Measurements from ENCODE around the gene MPHOSPH8.

Gene MPHOSPH8, protein sequence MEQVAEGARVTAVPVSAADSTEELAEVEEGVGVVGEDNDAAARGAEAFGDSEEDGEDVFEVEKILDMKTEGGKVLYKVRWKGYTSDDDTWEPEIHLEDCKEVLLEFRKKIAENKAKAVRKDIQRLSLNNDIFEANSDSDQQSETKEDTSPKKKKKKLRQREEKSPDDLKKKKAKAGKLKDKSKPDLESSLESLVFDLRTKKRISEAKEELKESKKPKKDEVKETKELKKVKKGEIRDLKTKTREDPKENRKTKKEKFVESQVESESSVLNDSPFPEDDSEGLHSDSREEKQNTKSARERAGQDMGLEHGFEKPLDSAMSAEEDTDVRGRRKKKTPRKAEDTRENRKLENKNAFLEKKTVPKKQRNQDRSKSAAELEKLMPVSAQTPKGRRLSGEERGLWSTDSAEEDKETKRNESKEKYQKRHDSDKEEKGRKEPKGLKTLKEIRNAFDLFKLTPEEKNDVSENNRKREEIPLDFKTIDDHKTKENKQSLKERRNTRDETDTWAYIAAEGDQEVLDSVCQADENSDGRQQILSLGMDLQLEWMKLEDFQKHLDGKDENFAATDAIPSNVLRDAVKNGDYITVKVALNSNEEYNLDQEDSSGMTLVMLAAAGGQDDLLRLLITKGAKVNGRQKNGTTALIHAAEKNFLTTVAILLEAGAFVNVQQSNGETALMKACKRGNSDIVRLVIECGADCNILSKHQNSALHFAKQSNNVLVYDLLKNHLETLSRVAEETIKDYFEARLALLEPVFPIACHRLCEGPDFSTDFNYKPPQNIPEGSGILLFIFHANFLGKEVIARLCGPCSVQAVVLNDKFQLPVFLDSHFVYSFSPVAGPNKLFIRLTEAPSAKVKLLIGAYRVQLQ

DNA sequence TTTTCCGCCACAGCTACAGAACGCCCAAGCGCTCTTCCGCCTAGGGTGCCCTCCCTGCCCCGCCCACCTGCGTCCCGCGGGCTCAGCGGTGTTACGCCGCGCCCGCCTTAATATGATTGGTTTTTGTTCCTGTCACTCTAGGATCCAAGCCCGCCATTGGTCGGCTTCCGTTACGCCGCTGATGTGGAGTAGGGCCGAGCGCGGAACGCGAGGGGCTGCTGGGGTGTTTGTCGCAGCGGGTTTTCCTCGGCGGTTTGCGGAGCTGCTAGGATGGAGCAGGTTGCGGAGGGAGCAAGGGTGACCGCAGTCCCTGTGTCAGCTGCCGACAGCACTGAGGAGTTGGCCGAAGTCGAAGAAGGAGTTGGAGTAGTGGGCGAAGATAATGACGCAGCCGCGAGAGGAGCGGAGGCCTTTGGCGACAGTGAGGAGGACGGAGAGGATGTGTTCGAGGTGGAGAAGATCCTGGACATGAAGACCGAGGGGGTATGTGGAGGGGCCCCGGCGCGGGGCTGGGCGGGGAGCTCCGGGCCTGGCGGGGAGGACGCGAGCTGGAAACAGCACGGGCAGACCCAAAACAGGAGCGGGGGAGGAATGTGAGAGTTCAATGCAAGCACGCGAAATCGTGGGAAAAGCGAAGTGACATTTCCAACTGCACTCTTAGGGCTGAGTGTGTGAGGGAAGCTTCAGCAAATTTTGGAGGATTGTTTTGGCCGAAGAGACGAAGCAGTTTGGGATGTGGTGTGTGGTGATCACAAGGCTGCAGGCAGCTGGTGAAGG is at the start of gene MPHOSPH8:
Gene MPHOSPH8, plus strand, starts transcription at position 181 of the 777 bp plus-strand sequence. Its CDS starts 90 bp downstream, at position 271.
- DNase-seq (ENCODE audit: low read depth in 2 of 2): peak; percentile 85 to 91

DNA sequence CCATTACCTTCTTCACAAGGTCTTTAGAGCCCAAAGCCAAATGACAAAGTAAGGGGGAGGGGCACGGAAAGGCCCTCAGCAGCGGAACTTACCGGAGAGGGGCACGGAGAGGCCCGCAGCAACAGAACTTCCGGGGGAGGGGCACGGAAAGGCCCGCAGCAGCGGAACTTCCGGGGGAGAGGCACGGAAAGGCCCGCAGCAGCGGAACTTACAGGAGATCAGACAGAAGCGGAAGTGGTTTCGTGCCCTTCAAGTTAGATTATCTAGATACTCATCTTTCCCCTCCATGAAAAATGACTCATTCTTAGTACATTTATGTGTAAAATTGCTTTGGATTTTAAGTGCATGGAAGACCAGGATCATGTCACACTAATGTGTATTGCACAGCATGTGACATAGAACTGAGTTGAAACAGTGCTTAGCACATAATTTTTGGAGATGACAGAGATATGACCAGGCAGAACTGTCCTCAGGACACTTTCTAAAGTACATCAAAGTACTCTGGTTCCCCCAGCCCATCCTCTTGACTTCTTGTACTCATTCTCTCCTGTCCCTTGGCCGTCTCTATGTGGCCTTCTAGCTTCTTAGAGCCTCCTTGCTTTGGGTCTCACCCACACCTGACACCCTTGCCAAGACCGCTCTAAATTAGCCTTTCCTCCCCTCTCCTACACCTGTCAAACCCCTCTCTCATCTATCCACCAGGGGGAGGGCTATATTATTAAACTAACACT is 46.4 kb upstream of the MPHOSPH8 start:
- DNase-seq (ENCODE audit: low read depth in 2 of 2): peak; percentile 67 to 73

DNA sequence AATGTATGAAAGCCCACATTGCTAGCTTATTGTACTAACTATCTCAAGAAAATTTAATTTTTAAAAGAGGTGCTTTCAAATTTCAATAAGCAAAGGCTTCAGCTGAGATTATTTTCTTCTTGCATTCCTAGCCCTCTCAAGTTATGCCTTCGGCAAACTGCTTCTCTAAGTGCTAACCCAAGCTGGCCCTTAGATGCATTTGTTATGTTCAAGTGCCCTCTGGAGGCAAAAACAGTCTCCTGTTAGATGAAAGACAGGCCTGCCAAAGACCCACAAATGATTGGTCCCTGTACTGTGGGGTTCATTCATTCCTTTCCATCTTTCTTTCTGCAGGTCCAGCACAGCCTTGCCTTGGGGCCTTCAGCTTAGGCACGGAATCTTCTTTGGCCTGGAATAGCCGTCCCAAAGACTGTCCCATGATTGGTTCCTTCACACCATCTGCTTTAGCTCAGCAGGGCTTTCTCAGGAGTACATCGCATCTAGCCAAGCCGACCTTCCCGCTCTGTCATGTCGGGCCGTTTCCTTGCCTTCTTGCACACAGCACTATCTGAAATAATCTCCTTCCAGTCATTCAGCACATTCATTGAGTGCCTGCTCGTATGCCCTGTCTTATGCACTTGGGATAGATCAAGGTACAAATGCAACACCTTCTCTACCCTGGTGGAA is 45.7 kb upstream of the MPHOSPH8 start:
- DNase-seq (ENCODE audit: low read depth in 2 of 2): no peak

DNA sequence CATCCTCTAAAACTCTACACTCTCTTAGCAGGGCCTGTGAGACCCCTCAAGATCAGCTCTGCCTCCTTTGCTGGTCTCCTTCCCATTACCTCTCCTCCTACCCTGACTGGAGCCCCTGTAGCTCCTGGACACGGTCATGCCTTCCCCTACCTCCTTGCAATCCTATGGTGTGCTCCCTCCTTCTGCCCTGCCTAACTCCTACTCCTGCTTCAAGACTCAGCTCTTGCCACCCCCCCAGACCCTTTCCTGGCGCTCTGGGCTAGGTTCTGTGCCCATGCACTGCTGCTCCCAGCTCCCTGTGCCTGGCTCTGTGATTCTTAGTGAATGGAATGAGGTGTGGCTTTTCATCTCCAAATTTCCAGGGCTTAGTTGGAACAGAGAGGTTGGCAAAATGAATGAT is 44.1 kb upstream of the MPHOSPH8 start:
- no peak for DNase-seq (ENCODE audit: low read depth in 2 of 2)

DNA sequence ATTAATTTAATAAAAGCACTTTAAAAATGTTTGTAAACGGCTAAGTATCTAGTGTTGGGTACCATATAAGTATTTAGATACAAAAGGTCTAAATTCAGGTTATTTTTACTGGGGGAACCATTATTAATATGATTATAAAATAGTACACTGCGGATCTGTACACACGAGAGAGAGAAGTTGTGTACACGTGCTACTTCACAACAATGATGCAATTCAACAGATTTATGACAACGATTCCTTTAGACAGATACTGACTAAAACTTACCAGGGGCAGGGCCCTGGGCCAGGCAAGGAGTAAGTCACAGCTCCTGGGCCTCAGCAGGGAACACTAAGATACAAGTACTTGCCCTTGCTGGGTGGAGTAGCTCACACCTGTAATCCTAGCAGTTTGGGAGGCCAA is 43.0 kb upstream of the MPHOSPH8 start:
- no peak for DNase-seq (ENCODE audit: low read depth in 2 of 2)

DNA sequence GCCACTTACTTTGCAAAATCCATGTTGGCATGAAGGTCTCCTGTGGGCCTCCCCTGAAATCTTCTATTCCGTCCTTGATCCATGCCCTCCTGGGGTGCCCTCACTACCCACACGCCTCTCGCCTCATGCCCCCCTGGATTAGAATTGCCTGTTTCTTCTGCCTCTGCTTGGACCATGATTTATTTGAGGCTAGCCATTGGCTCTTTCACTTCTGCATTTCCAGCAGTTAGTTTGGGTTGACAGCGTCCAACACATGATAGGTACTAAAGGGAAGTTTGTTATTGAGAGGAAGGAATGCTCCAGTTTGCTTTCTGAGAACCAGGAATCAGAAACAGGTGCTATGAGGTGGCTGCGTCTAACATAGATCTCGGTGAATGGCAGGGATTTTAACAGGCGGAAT is 41.6 kb upstream of the MPHOSPH8 start:
- no peak for DNase-seq (ENCODE audit: low read depth in 2 of 2)

DNA sequence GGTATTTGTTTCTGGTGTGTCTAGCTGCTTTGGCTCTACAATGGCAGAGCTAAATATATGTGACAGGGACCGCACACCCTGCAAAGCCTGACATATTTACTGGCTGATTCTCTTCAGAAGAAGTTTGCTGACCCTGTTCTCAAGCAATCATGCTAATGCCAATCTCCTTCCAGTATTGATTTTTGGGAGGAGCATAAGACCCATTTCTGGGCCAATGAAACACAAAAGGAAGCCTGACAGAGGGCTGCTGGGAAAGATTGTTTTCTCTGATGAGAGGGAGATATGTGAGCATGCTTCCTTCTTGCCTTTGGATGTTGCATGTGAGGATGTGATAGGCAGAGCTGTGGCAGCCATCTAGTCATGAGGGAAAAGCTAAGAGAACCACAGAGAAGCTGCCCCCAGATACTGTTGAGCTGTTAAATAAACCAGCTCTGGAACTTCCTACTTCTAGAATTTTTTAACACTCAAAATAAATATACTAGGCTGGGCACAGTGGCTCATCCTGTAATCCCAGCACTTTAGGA is 40.7 kb upstream of the MPHOSPH8 start:
- DNase-seq (ENCODE audit: low read depth in 2 of 2): no peak

DNA sequence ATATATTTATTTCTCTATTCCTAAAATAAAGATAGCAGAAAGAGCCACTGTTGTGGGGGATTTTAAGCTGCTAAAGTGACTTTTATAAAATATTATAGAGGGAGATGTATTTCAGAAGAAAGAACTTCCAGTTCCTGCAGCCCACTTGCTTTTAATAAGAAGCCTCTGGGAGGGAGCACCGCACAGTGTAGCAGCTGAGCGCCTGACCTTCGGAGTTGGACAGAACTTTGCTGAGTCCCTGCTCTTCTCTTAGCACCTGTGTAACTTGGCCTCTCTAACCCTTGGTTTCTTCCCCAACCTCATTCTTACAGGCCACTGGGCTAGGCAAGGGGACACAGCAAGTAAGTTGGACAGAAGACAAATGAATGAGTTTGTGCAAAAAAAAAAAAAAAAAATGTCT is 37.4 kb upstream of the MPHOSPH8 start:
- no peak for DNase-seq (ENCODE audit: low read depth in 2 of 2)

DNA sequence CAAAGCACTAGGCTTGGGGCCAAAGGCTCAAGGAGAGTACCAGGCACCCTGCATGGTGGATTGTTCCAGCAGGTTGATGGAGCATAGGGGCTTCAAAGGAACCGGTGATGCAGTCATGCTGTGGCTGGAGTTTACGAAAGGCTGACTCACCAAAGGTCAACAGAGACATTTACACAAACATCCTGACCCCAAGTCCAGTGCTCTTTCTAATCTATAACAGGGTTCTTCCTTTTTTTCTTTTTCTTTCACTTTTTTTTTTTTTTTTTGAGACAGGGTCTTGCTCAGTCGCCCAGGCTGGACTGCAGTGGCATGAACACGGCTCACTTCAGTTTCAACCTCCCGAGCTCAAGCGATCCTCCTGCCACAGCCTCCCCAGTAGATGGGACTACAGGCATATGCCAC is 36.5 kb upstream of the MPHOSPH8 start:
- no peak for DNase-seq (ENCODE audit: low read depth in 2 of 2)

DNA sequence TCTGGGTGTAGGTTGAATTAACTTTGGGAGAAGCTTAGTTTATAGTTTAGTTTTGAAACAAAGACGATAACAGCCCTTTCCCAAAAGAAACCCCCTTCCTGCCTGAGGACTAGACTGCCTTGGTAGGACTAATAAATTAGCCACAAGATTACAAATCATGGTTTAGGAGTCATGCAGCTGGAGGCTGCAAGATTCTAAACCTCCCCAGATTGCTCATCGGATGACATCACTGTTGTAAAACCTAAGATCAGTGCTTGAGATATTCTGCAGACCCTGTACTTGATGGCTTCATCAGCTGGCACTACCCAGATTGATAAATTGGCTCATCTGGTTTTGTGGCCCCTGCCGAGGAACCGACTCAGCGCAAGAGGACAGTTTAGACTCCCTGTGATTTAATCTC is 35.9 kb upstream of the MPHOSPH8 start:
- DNase-seq (ENCODE audit: low read depth in 2 of 2): no peak

DNA sequence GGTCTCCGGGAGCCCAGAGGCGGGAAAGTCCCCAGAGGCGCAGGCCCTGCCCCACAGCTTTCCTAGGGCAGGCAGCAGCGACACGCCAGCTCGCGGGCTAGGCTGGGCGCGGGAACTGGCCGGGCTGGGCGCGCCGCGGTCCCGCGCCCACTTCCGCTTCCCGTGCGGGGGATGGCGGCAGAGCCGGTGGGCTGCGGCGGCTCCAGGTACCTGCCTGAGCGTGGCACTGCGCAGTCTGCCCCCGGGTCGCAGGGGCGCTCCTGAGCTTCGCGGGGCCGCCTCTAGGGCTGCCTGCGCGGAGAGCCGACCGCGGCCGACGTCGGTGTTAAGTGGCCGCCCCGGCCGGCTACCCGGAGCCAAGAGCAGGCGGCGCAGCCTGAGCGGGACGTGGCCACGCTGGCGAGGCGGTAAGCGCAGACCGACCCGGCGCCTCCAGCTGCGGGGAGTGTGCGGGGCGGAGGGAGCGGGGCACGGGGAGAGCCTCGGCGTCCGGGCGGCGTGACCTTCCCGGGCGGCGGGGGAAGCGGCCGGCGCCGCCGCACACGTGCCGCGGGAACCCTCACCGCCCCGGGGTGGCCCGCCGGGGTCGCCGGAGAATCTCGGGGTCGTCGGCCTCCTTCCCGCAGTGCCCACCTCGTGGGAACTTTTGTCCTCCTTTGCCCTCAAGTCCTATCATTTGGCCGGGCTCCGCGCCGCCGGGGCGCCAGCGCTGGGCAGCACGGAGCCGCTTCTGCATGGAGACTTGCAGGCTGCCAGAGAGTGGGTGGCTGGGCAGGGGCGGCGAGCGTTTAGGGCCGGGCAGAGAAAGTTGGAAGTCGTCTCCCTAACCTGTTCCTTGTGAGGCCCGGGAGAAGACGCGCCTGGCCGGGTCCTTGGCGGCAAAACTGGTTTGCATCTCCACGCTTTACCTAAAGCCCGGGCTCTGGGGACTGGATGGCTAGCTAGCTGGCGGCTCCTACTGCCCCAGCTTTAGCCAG is 31.4 kb upstream of the MPHOSPH8 start:
- peak in 1 of 2 donors; percentile 20 for DNase-seq (ENCODE audit: low read depth in 2 of 2)

DNA sequence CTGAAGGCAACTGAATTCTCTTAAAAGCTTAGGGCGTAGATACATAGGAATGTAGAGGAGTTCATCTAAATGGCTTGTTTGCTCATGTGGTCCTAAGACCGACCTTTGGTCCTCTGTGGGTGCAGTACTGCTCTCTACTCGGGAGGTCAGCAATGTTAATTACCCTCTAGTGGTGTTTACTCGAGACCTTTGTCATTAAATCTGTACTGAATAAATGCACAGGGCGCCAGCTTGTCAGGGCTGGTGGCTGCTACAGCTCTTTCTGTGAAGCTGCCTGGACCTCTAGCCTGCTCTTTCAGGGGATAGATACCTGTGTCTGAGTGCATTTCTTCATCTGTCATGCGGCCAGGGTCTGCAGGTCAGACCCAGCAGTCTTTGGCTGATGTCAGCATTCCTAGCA is 29.2 kb upstream of the MPHOSPH8 start:
- DNase-seq (ENCODE audit: low read depth in 2 of 2): no peak

DNA sequence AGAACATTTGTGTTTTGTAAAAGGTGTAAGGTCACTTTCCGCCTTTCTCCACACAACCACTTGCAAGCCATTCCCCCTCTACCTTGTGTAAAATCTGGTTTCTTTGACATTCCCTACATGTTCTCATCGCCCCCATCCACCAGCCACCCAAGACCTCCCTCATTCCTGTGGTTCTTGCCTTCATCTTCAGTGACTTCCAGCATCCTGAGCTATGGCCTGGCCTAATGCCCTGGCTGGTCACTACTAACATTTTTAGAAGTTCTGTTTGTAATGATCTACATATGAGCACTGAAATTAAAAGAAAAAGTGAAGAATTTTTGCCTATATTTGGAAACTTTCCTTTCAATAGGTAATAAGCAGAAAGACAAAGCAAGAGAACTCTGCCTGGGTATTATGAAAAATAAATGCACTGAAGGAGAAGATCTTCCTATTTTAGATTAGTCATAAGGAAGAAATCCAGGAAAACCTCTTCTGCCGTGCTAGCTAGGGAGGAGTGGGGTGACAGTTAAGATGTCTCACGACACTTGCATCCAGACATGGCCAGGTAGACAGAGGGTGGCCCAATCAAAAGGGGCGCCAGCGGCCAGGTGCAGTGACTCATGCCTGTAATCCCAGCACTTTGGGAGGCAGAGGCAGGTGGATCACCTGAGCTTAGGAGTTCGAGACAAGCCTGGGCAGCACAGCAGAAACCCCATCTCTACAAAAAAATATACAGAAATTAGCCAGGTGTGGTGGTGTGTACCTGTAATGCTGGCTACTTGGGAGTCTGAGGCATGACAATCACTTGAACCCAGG is 28.1 kb upstream of the MPHOSPH8 start:
- DNase-seq (ENCODE audit: low read depth in 2 of 2): no peak

DNA sequence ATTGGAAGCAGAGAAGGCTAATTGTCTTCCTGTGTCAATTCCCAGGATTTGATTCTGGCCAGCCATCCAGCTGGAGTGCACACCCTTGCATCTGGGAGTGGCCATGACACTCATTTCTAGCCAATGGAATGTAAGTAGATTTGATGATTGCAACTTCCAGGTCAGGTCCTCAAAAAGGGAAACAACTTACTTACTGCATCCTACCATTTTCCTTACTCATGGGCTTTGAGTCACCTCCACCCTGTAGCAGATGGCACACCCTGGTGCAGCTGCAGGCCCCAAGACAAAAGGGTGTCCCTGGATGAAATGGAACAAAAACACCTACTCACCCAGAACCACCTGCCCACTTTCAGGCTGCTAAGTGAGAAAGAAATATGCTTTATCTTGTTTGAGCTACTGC is 27.3 kb upstream of the MPHOSPH8 start:
- no peak for DNase-seq (ENCODE audit: low read depth in 2 of 2)

DNA sequence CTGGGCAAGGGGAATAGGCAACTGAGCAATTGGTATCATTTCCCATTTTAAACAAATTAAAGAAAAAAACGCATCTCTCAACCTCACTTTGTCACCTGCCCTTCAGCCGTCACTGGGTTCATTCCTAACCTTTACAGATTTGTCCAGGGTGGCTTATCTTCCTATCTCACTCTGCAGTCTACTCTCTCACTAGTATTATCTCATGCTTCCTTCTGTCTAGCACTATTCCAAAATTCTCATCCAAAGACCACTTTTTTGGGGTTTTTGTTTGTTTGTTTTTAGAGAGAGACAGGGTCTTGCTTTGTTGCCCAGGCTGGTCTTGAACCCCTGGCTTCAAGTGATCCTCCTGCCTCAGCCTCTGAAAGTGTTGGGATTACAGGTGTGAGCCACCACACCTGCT is 26.7 kb upstream of the MPHOSPH8 start:
- no peak for DNase-seq (ENCODE audit: low read depth in 2 of 2)

DNA sequence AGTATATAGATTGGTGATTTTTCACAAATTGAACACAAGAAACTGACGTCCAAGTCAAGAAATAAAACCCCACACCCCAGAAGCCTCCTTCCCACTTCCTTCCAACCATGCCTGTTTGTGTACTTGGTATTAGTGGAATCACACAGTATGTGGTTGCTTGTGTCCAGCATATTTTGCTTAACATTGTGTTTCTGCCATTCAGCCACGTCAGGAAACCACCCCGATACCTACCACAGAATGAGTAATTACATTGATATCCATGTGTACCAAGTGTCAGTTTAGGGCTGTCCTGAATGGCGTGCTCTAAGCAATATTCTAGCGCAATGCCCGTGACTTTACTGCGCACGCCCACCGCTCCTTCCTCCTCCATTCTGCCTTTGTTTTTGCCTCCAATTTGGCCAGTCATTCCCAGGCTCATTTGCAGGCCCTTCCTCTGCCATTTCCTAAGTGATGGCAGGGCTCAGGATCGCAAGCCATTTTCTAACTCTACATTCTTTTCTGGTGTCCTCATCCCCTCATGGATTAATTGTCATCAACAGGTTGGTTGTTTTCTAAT is 25.9 kb upstream of the MPHOSPH8 start:
- no peak for DNase-seq (ENCODE audit: low read depth in 2 of 2)

DNA sequence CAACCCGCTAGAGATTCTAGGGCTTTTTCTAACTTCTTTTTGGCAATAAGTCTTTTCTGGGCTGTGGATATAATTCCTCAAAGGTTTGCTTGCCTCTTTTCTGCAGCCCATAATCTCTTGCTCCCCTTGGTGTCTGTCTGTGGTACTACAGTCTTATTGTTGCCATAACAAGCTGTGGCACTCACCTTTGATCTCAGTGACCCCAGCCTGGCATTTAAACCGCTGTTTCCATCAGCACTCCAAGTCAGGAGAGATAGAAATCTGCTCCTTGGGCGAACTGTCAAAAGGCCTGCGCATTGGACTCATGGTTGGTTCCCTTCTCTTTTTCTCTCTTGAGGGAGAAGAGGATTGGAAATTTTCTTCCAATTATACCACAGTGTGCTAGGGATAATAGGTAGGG is 14.5 kb upstream of the MPHOSPH8 start:
- no peak for DNase-seq (ENCODE audit: low read depth in 2 of 2)

DNA sequence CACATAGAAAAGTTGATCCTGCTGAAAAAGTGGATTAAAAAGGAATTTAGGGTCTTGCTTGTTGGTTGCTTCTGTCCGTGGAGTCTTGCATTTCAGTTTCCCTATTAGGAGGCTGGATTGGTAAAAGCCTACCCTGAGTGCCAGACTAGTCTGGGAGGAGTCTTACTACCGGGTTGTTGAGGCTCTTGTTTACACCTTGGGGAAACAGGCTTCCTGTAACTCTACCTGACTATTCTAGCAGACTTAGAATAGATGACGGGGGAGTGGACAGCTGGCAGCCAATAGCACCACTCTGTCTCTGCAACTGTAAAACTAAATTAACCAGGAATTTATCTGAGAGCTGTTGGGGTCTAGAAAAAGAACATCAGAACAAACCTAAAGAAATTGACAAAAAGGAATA is 11.3 kb upstream of the MPHOSPH8 start:
- DNase-seq (ENCODE audit: low read depth in 2 of 2): no peak

All from stimulated activated CD4-positive, alpha-beta T cell treated with anti-CD3 and anti-CD28 coated beads, Interleukin-15, amount 100 ng/mL, for 48 hours (primary cell).